HEK293 (cell line): ENCODE results near the gene CRLF2.

ENCODE experiments used
- BCL11A ChIP-seq: fragments of 450-650 bp; formaldehyde crosslinking; IDR thresholded peaks from 2 replicates; pipeline ENCODE4 v1.5.1; 2016; ENCODE audit warnings: low read depth, missing biosample characterization, missing genetic modification characterization
- OSR2 ChIP-seq: fragments of 450-650 bp; formaldehyde crosslinking; IDR thresholded peaks from 2 replicates; pipeline ENCODE4 v1.5.1; 2016; ENCODE audit warnings: missing biosample characterization, missing genetic modification characterization
- ZNF558 ChIP-seq: fragments of 450-650 bp; formaldehyde crosslinking; IDR thresholded peaks from 2 replicates; pipeline ENCODE4 v1.5.1; 2016; ENCODE audit warnings: missing biosample characterization, missing genetic modification characterization
- TF ChIP-seq, protein P1 (sequence below): fragments of 450-650 bp; formaldehyde crosslinking; IDR thresholded peaks from 2 replicates; pipeline ENCODE4 v1.5.1; 2016; ENCODE audit warnings: missing biosample characterization, missing genetic modification characterization
- TF ChIP-seq, protein P2 (sequence below): fragments of 450-650 bp; formaldehyde crosslinking; IDR thresholded peaks from 2 replicates; pipeline ENCODE4 v1.5.1; 2016; ENCODE audit warnings: missing biosample characterization, missing genetic modification characterization

DNA sequence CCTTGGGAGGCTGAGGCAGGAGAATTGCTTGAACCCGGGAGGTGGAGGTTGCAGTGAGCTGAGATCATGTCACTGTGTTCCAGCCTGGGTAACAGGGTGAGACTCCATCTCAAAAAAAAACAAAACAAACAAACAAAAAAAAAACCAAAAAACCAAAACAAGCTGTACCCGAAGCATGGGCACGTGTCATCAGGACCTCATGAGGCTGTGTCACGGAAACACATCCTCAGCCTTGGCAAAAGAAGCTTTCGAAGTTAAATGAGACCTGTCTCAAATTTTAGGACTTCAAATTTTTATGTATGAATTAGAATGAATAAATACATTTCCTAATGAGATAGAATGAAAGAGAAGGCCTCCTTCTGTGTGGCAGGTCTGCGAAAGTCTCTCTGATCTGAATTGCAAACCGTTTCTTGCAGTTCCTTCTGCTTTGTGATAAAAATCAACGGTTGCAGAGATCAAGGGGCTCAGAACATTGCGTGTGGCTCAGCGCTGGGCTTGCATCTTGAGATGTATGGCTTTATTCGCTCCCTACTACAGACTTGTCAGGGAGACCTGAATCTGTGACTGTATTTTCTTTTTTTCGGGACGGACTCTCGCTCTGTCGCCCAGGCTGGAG lies 19.5 kb upstream of the CRLF2 start:
- TF ChIP-seq OSR2 (tag by site-specific recombination), result no peak
- TF ChIP-seq BCL11A, result no peak
- TF ChIP-seq, protein P1, sequence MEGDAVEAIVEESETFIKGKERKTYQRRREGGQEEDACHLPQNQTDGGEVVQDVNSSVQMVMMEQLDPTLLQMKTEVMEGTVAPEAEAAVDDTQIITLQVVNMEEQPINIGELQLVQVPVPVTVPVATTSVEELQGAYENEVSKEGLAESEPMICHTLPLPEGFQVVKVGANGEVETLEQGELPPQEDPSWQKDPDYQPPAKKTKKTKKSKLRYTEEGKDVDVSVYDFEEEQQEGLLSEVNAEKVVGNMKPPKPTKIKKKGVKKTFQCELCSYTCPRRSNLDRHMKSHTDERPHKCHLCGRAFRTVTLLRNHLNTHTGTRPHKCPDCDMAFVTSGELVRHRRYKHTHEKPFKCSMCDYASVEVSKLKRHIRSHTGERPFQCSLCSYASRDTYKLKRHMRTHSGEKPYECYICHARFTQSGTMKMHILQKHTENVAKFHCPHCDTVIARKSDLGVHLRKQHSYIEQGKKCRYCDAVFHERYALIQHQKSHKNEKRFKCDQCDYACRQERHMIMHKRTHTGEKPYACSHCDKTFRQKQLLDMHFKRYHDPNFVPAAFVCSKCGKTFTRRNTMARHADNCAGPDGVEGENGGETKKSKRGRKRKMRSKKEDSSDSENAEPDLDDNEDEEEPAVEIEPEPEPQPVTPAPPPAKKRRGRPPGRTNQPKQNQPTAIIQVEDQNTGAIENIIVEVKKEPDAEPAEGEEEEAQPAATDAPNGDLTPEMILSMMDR, result no peak
- TF ChIP-seq, protein P2, sequence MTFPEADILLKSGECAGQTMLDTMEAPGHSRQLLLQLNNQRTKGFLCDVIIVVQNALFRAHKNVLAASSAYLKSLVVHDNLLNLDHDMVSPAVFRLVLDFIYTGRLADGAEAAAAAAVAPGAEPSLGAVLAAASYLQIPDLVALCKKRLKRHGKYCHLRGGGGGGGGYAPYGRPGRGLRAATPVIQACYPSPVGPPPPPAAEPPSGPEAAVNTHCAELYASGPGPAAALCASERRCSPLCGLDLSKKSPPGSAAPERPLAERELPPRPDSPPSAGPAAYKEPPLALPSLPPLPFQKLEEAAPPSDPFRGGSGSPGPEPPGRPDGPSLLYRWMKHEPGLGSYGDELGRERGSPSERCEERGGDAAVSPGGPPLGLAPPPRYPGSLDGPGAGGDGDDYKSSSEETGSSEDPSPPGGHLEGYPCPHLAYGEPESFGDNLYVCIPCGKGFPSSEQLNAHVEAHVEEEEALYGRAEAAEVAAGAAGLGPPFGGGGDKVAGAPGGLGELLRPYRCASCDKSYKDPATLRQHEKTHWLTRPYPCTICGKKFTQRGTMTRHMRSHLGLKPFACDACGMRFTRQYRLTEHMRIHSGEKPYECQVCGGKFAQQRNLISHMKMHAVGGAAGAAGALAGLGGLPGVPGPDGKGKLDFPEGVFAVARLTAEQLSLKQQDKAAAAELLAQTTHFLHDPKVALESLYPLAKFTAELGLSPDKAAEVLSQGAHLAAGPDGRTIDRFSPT (tag by site-specific recombination), result no peak
- TF ChIP-seq ZNF558 (tag by site-specific recombination), result no peak
